Activated CD4-positive, alpha-beta memory T cell treated with anti-CD3 and anti-CD28 coated beads, Interleukin-2, amount 10 ng/mL, durations not matched to agents 7 days and 5 days (primary cell): ENCODE data around the gene METTL27. TPM values are rescaled to one million over a fixed set of nuclear protein-coding genes. Genes with fewer than 3 reads are reported as not detected.
"Not testable (repeated sequence)": the region's sequence is repeated elsewhere in the genome, so short reads cannot be mapped to it uniquely, and the experiment has no call there.

Experiments used
- CTCF ChIA-PET: fragments of 350-600 bp; sonication (Branson Sonifier 250); formaldehyde crosslinking; loops from one replicate; lab custom pipeline; 2021; ENCODE audit warnings: antibody characterized with exemption, inconsistent platforms; lab: Charles Lee
- POLR2A ChIA-PET: fragments of 350-600 bp; sonication (Branson Sonifier 250); formaldehyde crosslinking; loops from one replicate; lab custom pipeline; 2021; ENCODE audit warnings: antibody characterized with exemption; lab: Charles Lee
- DNase-seq: peaks from one replicate; pipeline ENCODE4 v3.0.0-alpha.2; 2020
- H3K27ac Mint-ChIP-seq: one replicate; pipeline ENCODE4 v1.8.0; 2021; ENCODE audit warnings: mild to moderate bottlenecking, mixed read lengths
- H3K27me3 Mint-ChIP-seq: one replicate; pipeline ENCODE4 v1.8.0; 2021; ENCODE audit warnings: mixed read lengths
- H3K36me3 Mint-ChIP-seq: one replicate; pipeline ENCODE4 v1.8.0; 2021; ENCODE audit warnings: low read depth, mixed read lengths
- H3K4me1 Mint-ChIP-seq: one replicate; pipeline ENCODE4 v1.8.0; 2021; ENCODE audit warnings: mixed read lengths
- H3K4me3 Mint-ChIP-seq: one replicate; pipeline ENCODE4 v1.8.0; 2021; ENCODE audit warnings: mild to moderate bottlenecking, mixed read lengths
- H3K9me3 Mint-ChIP-seq: one replicate; pipeline ENCODE4 v1.8.0; 2021; ENCODE audit warnings: mixed read lengths
- total RNA-seq, 2 experiments: library from RNA; stranded (reverse); gene quantifications; one replicate each; pipeline ENCODE4 v1.2.3, GENCODE V29; 2021

Gene METTL27
- total RNA-seq, 2 experiments from 2014 or later, result 3.3 to 3.7 TPM

DNA sequence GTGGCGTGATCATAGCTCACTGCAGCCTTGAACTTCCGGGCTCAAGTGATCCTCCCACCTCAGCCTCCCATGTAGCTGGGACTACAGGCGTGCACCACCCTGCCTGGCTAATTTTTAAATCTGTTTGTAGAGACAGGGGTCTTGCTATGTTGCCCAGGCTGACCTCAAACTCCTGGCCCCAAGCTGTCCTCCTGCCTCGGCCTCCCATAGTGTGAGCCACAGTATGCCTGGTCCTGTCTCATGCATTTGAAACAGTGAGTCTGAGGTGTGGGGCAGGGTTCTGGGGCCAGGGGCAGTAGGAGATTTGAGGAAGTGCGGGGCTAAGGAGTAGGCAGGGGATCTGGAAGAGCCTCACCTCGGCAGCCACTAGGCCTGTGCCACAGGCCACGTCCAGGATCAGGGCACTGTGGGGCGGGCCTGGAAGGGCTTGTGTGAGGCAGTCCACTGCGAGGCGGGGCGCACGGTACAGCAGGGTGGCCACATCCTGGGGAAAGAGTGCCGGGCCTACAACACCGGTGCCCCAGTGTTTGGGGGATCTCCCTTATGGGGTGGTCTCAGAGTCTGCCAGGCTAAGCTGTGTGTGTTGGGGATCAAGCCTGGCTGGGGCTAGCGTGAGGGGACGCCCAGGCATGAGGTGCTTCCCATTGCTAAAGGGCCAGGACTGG, 1.5 kb downstream of the METTL27 start:
- H3K9me3 Mint-ChIP-seq, result no peaks in the 10 kb centered on the region
- H3K27me3 Mint-ChIP-seq, result peaks cover 10% of the 10 kb centered on the region
- H3K4me3 Mint-ChIP-seq, result no peak overlapping the region
- H3K4me1 Mint-ChIP-seq, result peaks cover 33% of the 10 kb centered on the region
- ChIA-PET CTCF (interaction anchor here (0.6 to 0.9 kb wide), 2 partner anchors 14 to 21 kb away, joined by 3 read pairs; no protein-coding TSS in a partner anchor), POLR2A (interaction anchor here (1.1 kb wide), 1 partner anchor 10 kb away, joined by 3 read pairs; no protein-coding TSS in a partner anchor)
- H3K27ac Mint-ChIP-seq, result no peak overlapping the region
- DNase-seq, result no peak
- no peaks in the 10 kb centered on the region for H3K36me3 Mint-ChIP-seq

DNA sequence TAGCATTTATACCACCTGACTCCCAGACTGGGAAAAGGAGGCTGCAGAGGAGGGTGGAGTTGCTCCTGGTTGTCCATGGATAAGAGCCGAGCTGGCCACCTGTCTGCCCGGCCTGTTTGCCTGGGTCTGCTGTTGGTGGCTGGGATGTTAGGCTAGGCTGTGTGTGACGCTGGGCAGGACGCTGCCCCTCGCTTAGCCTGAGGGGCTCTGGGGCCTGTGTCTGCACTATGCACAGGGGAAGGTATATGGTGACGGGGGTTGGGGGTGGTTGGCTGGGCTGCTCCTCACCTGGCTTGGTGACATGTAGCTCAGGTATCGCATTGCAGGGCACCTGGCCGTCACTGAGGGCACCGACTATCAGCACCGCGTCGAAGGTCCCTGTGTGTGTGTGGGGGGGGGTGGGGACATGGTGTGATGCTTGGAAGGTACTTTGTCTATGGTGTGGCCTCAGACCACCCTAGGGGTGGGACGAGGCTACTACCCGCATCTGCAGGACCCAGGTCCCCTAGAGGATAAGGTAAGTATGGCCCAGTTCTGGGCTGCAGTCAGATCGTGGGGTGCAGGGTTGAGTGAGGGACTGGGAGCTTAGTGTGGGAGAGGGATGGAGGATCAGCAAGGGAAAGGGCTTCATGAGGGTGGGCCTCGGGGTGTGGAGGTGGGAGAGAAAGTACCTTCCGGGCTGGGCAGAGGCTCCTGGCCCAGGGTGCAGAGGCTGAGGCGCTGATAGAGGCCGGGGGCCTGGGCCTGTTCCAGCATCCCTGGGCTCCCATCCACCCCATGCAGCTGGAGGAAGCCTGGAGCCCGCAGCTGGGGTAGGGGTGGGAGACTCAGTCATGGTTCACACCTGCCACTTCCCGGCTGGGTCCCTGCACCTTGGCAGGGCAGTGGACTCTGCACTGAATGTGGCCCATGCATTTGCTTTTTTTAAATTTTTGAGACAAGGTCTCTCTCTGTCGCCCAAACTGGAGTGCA, 2.3 kb downstream of the METTL27 start:
- Mint-ChIP-seq H3K9me3 (no peaks in the 10 kb centered on the region), H3K4me1 (peaks cover 31% of the 10 kb centered on the region), H3K27ac (no peak overlapping the region), H3K27me3 (peaks cover 8% of the 10 kb centered on the region), H3K4me3 (no peak overlapping the region), H3K36me3 (no peaks in the 10 kb centered on the region)
- ChIA-PET POLR2A (interaction anchor here (1.1 kb wide), 1 partner anchor 11 kb away, joined by 3 read pairs; no protein-coding TSS in a partner anchor), CTCF (interaction anchor here (0.6 to 0.9 kb wide), 2 partner anchors 15 to 22 kb away, joined by 3 read pairs; no protein-coding TSS in a partner anchor)
- DNase-seq, result no peak

DNA sequence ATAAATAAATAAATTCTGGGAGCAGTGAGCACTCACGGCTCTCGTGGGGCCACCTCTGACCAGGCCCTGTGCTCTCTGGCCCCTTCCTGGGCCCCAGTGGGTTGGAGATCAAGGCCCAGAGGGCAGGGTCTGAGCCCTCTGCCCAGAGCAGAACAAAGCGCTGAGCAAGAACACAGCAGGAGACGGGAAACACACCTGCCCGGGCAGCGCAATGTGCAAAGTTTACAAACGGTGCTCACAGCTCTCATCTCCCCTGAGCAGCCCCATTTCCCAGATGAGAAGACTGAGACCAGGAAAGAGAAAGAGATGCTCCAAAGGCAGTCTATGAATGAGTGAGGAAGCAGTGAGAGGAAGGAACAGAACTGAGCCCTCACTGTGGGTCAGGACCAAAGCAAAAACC, 3.0 kb downstream of the METTL27 start:
- no peak for DNase-seq
- POLR2A ChIA-PET, result no interaction called here
- H3K27ac Mint-ChIP-seq, result no peak overlapping the region
- peaks cover 28% of the 10 kb centered on the region for H3K4me1 Mint-ChIP-seq
- CTCF ChIA-PET, result no interaction called here
- peaks cover 5% of the 10 kb centered on the region for H3K27me3 Mint-ChIP-seq
- H3K36me3 Mint-ChIP-seq, result no peaks in the 10 kb centered on the region
- no peaks in the 10 kb centered on the region for H3K9me3 Mint-ChIP-seq
- no peak overlapping the region for H3K4me3 Mint-ChIP-seq

GRCh38 chr7:73838642-73839041, 3.7 kb downstream of the METTL27 start:
- no peak overlapping the region for H3K4me3 Mint-ChIP-seq
- no peak overlapping the region for H3K27ac Mint-ChIP-seq
- peaks cover under 1% of the 10 kb centered on the region for H3K27me3 Mint-ChIP-seq
- no peaks in the 10 kb centered on the region for H3K9me3 Mint-ChIP-seq
- DNase-seq, result no peak
- ChIA-PET POLR2A (no interaction called here), CTCF (interaction anchor here (0.6 kb wide), 1 partner anchor 563 kb away, joined by 5 read pairs; no protein-coding TSS in a partner anchor)
- no peaks in the 10 kb centered on the region for H3K36me3 Mint-ChIP-seq
- H3K4me1 Mint-ChIP-seq, result peaks cover 21% of the 10 kb centered on the region

- DNase-seq, H3K36me3 Mint-ChIP-seq, H3K4me3 Mint-ChIP-seq, H3K27ac Mint-ChIP-seq, H3K27me3 Mint-ChIP-seq, H3K9me3 Mint-ChIP-seq, POLR2A ChIA-PET: not testable (repeated sequence)
- H3K4me1 Mint-ChIP-seq, result peaks cover 19% of the 10 kb centered on the region
- CTCF ChIA-PET, result interaction anchor here (1.2 kb wide), 1 partner anchor 20 kb away, joined by 4 read pairs; no protein-coding TSS in a partner anchor
Observed at GRCh38 chr7:73837167-73837566, 5.1 kb downstream of the METTL27 start.

GRCh38 chr7:73834626-73835191, 7.6 kb downstream of the METTL27 start:
- Mint-ChIP-seq H3K36me3 (no peaks in the 10 kb centered on the region), H3K9me3 (no peaks in the 10 kb centered on the region)
- POLR2A ChIA-PET, result no interaction called here

DNA sequence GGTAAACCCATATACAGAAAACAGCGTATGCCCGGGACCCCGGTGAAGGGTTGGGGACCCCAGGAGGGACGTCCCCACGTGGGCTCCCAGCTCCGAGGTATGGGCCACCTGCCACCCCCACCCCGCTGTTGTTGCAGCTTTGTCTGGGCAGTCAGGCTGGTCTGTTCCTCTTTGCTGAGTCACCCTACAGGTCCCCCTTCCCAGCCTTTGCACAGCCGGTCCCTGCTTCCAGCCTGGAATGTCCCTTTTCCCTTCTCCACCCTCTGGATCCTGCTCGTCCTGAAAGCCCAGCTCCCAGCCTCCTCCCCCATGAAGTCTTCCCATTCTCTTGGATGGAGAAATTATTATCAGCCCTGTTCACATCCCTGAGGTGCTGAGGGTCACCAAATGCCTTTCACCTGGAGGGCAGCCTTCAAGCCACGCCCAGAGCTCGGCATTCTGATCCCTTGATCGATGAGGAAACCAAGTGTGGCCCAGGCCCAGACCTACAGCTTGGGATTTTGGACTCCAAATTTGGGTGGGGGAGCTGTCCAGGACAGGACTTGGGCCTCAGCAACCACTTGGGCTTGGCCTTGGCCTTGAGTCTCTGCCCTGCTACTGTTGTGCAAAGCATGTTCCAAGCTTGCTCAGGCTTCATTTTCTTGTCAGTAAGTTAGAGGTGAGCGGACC, 8.9 kb downstream of the METTL27 start:
- Mint-ChIP-seq H3K27me3 (no peaks in the 10 kb centered on the region), H3K4me1 (peaks cover 17% of the 10 kb centered on the region)
- CTCF ChIA-PET, result interaction anchor here (0.9 kb wide), 1 partner anchor 9 kb away, joined by 3 read pairs; the partner anchor contains the start of gene METTL27

More at GRCh38 chr7:73834626-73835191, 7.6 kb downstream of the METTL27 start:
- Mint-ChIP-seq H3K27me3 (no peaks in the 10 kb centered on the region), H3K4me3 (no peak overlapping the region), H3K27ac (no peak overlapping the region), H3K4me1 (peaks cover 11% of the 10 kb centered on the region)
- CTCF ChIA-PET, result no interaction called here
- DNase-seq, result no peak

GRCh38 chr7:73832806-73833205, 9.5 kb downstream of the METTL27 start:
- H3K36me3 Mint-ChIP-seq, result no peaks in the 10 kb centered on the region
- ChIA-PET POLR2A (interaction anchor here (1.0 kb wide), 1 partner anchor 10 kb away, joined by 4 read pairs; the partner anchor contains the start of gene METTL27), CTCF (no interaction called here)
- no peak overlapping the region for H3K27ac Mint-ChIP-seq
- no peak overlapping the region for H3K4me3 Mint-ChIP-seq
- peaks cover 17% of the 10 kb centered on the region for H3K4me1 Mint-ChIP-seq
- no peak for DNase-seq
- no peaks in the 10 kb centered on the region for H3K9me3 Mint-ChIP-seq
- H3K27me3 Mint-ChIP-seq, result no peaks in the 10 kb centered on the region

More for the DNA sequence above, 8.9 kb downstream of the METTL27 start:
- POLR2A ChIA-PET, result interaction anchor here (1.0 kb wide), 1 partner anchor 9 kb away, joined by 4 read pairs; the partner anchor contains the start of gene METTL27
- no peak overlapping the region for H3K27ac Mint-ChIP-seq
- no peak for DNase-seq
- H3K9me3 Mint-ChIP-seq, result no peaks in the 10 kb centered on the region
- no peaks in the 10 kb centered on the region for H3K36me3 Mint-ChIP-seq
- no peak overlapping the region for H3K4me3 Mint-ChIP-seq

DNA sequence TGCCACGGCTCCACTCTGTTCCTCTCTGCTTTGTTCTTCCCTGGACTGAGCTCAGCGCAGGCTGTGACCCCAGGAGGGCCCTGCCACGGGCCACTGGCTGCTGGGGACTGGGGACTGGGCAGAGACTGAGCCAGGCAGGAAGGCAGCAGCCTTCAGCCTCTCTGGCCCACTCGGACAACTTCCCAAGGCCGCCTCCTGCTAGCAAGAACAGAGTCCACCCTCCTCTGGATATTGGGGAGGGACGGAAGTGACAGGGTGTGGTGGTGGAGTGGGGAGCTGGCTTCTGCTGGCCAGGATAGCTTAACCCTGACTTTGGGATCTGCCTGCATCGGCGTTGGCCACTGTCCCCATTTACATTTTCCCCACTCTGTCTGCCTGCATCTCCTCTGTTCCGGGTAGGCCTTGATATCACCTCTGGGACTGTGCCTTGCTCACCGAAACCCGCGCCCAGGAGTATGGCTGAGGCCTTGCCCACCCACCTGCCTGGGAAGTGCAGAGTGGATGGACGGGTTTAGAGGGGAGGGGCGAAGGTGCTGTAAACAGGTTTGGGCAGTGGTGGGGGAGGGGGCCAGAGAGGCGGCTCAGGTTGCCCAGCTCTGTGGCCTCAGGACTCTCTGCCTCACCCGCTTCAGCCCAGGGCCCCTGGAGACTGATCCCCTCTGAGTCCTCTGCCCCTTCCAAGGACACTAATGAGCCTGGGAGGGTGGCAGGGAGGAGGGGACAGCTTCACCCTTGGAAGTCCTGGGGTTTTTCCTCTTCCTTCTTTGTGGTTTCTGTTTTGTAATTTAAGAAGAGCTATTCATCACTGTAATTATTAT, 10.3 kb downstream of the METTL27 start:
- Mint-ChIP-seq H3K36me3 (no peaks in the 10 kb centered on the region), H3K4me1 (peaks cover 25% of the 10 kb centered on the region), H3K27me3 (peaks cover 5% of the 10 kb centered on the region), H3K27ac (no peak overlapping the region), H3K4me3 (no peak overlapping the region), H3K9me3 (no peaks in the 10 kb centered on the region)
- ChIA-PET CTCF (no interaction called here), POLR2A (interaction anchor here (0.5 to 1.0 kb wide), 2 partner anchors 10 to 1229 kb away, joined by 3 to 4 read pairs; partner anchors contain the start of gene METTL27)
- no peak for DNase-seq

- Mint-ChIP-seq H3K27me3 (peaks cover 9% of the 10 kb centered on the region), H3K4me3 (no peak overlapping the region), H3K27ac (no peak overlapping the region), H3K36me3 (no peaks in the 10 kb centered on the region), H3K4me1 (peaks cover 30% of the 10 kb centered on the region), H3K9me3 (no peaks in the 10 kb centered on the region)
- no peak for DNase-seq
- ChIA-PET CTCF (no interaction called here), POLR2A (interaction anchor here (0.5 kb wide), 1 partner anchor 1229 kb away, joined by 3 read pairs; no protein-coding TSS in a partner anchor)
Observed at GRCh38 chr7:73831584-73831833, 10.8 kb downstream of the METTL27 start.

- DNase-seq, result no peak
- ChIA-PET POLR2A (interaction anchor here (0.5 kb wide), 1 partner anchor 1230 kb away, joined by 3 read pairs; no protein-coding TSS in a partner anchor), CTCF (no interaction called here)
- Mint-ChIP-seq H3K9me3 (no peaks in the 10 kb centered on the region), H3K4me1 (peaks cover 32% of the 10 kb centered on the region), H3K4me3 (no peak within 1 kb of the TSS), H3K36me3 (no peaks in the 10 kb centered on the region), H3K27ac (no peak within 1 kb of the TSS), H3K27me3 (peaks cover 9% of the 10 kb centered on the region)
Observed at GRCh38 chr7:73830681-73831583, 11.4 kb downstream of the METTL27 start, which contains the start of gene CLDN4. Gene CLDN4 (plus strand): TSS chr7:73830996. CDS start chr7:73831202, 206 bp downstream.
